ENCODE results near the gene REV3L.

The REV3L gene

GRCh38 chr6:111462770-111463391, 20.1 kb downstream of the REV3L start:
- Histone ChIP-seq H3K9ac (ENCODE audit: low read length) (no peak overlapping the region), H3K9me2 (replicated peaks; ENCODE audit: insufficient read depth, low read length) (no peaks in the 10 kb centered on the region), H4K20me1 (ENCODE audit: low read depth, low read length) (no peaks in the 10 kb centered on the region; the same call in 1 of the 2 replicates), H3K79me2 (ENCODE audit: insufficient read depth, low read length) (peaks cover 92% of the 10 kb centered on the region), H3K36me3 (ENCODE audit: low read length) (peaks cover 51% of the 10 kb centered on the region), H3K27me3 (ENCODE audit: low read length) (no peaks in the 10 kb centered on the region), H3K9me3 (ENCODE audit: insufficient read depth, low read length) (peaks cover 5% of the 10 kb centered on the region; the same call in 1 of the 2 replicates), H3K4me2 (ENCODE audit: low read depth, low read length, poor library complexity, severe bottlenecking) (no peak overlapping the region), H2AFZ (ENCODE audit: low read depth, low read length, severe bottlenecking) (no peak overlapping the region), H3K27ac (ENCODE audit: low read depth, low read length) (no peak overlapping the region), H3K4me3 (ENCODE audit: insufficient read depth, low read length, poor library complexity, severe bottlenecking) (no peak overlapping the region), H3F3A (ENCODE audit: insufficient read depth) (no peaks in the 10 kb centered on the region; the same call in 1 of the 2 replicates)
- TF ChIP-seq CTCF (IDR thresholded peaks at IDR 0.05; ENCODE audit: insufficient read depth, low read length, poor library complexity, severe bottlenecking) (no peak), EZH2phosphoT487 (conservative IDR thresholded peaks at IDR 0.05; ENCODE audit: low read length) (no peak)

- Histone ChIP-seq H3K79me2 (ENCODE audit: insufficient read depth, low read length) (peaks cover 92% of the 10 kb centered on the region), H4K20me1 (ENCODE audit: low read depth, low read length) (no peaks in the 10 kb centered on the region; the same call in 1 of the 2 replicates), H3K4me3 (ENCODE audit: insufficient read depth, low read length, poor library complexity, severe bottlenecking) (no peak overlapping the region), H2AFZ (ENCODE audit: low read depth, low read length, severe bottlenecking) (no peak overlapping the region), H3K9me2 (replicated peaks; ENCODE audit: insufficient read depth, low read length) (no peaks in the 10 kb centered on the region), H3K36me3 (ENCODE audit: low read length) (peaks cover 54% of the 10 kb centered on the region), H3K27me3 (ENCODE audit: low read length) (no peaks in the 10 kb centered on the region), H3K9me3 (ENCODE audit: insufficient read depth, low read length) (peaks cover 5% of the 10 kb centered on the region; the same call in 1 of the 2 replicates), H3K27ac (ENCODE audit: low read depth, low read length) (no peak overlapping the region), H3K4me2 (ENCODE audit: low read depth, low read length, poor library complexity, severe bottlenecking) (no peak overlapping the region), H3F3A (ENCODE audit: insufficient read depth) (no peaks in the 10 kb centered on the region; the same call in 1 of the 2 replicates), H3K9ac (ENCODE audit: low read length) (no peak overlapping the region)
- TF ChIP-seq EZH2phosphoT487 (conservative IDR thresholded peaks at IDR 0.05; ENCODE audit: low read length) (no peak), CTCF (IDR thresholded peaks at IDR 0.05; ENCODE audit: insufficient read depth, low read length, poor library complexity, severe bottlenecking) (no peak)
Measured at GRCh38 chr6:111461860-111462259, 21.2 kb downstream of the REV3L start.

- H3K36me3 ChIP-seq (ENCODE audit: low read length) = peaks cover 48% of the 10 kb centered on the region
- no peak overlapping the region for H3K27ac ChIP-seq (ENCODE audit: low read depth, low read length)
- no peak overlapping the region for H3K4me3 ChIP-seq (ENCODE audit: insufficient read depth, low read length, poor library complexity, severe bottlenecking)
- no peak overlapping the region for H3K9ac ChIP-seq (ENCODE audit: low read length)
- no peaks in the 10 kb centered on the region for H3K9me2 ChIP-seq (replicated peaks; ENCODE audit: insufficient read depth, low read length)
- H3K9me3 ChIP-seq (ENCODE audit: insufficient read depth, low read length) = peaks cover 5% of the 10 kb centered on the region; the same call in 1 of the 2 replicates
- TF ChIP-seq EZH2phosphoT487 (conservative IDR thresholded peaks at IDR 0.05; ENCODE audit: low read length) (no peak), CTCF (IDR thresholded peaks at IDR 0.05; ENCODE audit: insufficient read depth, low read length, poor library complexity, severe bottlenecking) (no peak)
- H3F3A ChIP-seq (ENCODE audit: insufficient read depth) = no peaks in the 10 kb centered on the region; the same call in 1 of the 2 replicates
- H4K20me1 ChIP-seq (ENCODE audit: low read depth, low read length) = no peaks in the 10 kb centered on the region
- H3K79me2 ChIP-seq (ENCODE audit: insufficient read depth, low read length) = peaks cover 99% of the 10 kb centered on the region
- H2AFZ ChIP-seq (ENCODE audit: low read depth, low read length, severe bottlenecking) = no peak overlapping the region
- H3K27me3 ChIP-seq (ENCODE audit: low read length) = no peaks in the 10 kb centered on the region
- no peak overlapping the region for H3K4me2 ChIP-seq (ENCODE audit: low read depth, low read length, poor library complexity, severe bottlenecking)
Measured at GRCh38 chr6:111458670-111459232, 24.3 kb downstream of the REV3L start.

Measured in SU-DHL-6 (cell line).